ENCODE measurements around the gene TCEA2. TPM values are rescaled to one million over a fixed set of nuclear protein-coding genes. Genes with fewer than 3 reads are reported as not detected.
A peak's percentile ranks its signal among the peaks of the same experiment; 100 is the strongest.

Gene TCEA2
- total and polyA plus RNA-seq, 2 of the 13 experiments (the other 11 are each of a cell fraction or from before 2014, with no cell fraction given) = 28.1 to 33.7 TPM

DNA sequence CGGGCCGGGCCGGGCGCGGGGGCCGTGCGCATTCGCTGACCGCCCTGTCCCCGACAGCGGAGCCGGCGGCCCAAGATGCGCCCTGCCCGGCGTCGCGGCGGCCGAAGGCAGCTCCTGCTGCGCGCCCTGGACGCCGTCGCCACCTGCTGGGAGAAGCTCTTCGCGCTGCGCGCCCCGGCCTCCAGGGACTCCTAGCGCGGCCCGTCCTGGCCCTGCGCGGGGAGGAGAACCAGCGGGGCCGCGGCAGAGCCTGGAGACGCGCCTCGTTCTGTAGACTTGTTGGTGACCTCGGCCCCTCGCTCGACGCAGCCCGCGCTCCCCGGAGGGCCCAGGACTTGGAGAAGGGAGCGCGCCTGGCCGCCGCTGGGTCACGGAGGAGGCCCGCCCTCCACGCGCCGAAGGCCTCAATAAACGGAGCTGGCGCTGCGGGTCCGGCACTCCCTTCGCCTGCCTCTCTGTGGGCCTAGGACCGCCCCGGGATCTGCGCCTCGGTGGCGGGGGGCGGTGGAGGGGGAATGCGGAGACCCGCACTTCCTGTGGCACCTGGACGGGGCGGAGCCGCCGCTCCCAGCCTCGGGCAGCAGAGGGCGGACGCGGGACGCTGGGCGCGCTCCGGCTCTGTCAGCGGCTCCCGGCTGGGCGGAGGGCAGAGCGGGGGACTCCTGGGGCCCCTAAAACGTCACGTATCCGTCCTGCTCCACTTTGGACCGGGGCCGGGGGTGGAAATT, 24.3 kb upstream of the TCEA2 start (continued):
- TF ChIP-seq HIC2 (CRISPR knock-in tag; IDR thresholded peaks at IDR 0.05; ENCODE audit: low read depth) (no peak), PPARG (CRISPR knock-in tag; conservative IDR thresholded peaks at IDR 0.05) (no peak), ZBTB4 (CRISPR knock-in tag; IDR thresholded peaks at IDR 0.05; ENCODE audit: borderline replicate concordance) (0 out of 2 replicates have a peak, but pooled peaks have one; percentile 8), ZNF749 (CRISPR knock-in tag; IDR thresholded peaks at IDR 0.05; ENCODE audit: borderline replicate concordance) (no peak), ATF3 (CRISPR knock-in tag; IDR thresholded peaks at IDR 0.05) (no peak), ZNF24 (IDR thresholded peaks at IDR 0.05) (no peak), JUND (CRISPR knock-in tag; IDR thresholded peaks at IDR 0.05) (no peak), CBX5 (CRISPR knock-in tag; IDR thresholded peaks at IDR 0.05; ENCODE audit: borderline replicate concordance) (no peak), FOXP4 (CRISPR knock-in tag; IDR thresholded peaks at IDR 0.05) (no peak), AGO1 (IDR thresholded peaks at IDR 0.05; ENCODE audit: low read depth, low read length, poor library complexity, severe bottlenecking) (peak; percentile 83), ZNF20 (CRISPR knock-in tag; IDR thresholded peaks at IDR 0.05) (no peak), ATM (IDR thresholded peaks at IDR 0.05; ENCODE audit: borderline replicate concordance) (no peak), MYPOP (CRISPR knock-in tag; IDR thresholded peaks at IDR 0.05) (no peak)
- TF ChIP-seq, protein P1, sequence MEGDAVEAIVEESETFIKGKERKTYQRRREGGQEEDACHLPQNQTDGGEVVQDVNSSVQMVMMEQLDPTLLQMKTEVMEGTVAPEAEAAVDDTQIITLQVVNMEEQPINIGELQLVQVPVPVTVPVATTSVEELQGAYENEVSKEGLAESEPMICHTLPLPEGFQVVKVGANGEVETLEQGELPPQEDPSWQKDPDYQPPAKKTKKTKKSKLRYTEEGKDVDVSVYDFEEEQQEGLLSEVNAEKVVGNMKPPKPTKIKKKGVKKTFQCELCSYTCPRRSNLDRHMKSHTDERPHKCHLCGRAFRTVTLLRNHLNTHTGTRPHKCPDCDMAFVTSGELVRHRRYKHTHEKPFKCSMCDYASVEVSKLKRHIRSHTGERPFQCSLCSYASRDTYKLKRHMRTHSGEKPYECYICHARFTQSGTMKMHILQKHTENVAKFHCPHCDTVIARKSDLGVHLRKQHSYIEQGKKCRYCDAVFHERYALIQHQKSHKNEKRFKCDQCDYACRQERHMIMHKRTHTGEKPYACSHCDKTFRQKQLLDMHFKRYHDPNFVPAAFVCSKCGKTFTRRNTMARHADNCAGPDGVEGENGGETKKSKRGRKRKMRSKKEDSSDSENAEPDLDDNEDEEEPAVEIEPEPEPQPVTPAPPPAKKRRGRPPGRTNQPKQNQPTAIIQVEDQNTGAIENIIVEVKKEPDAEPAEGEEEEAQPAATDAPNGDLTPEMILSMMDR (CRISPR knock-in tag; IDR thresholded peaks at IDR 0.05) = peak; percentile 27; the same call in 1 of the 2 replicates
